GM21381 (cell line): ENCODE results near the gene RPS27.
"Not testable (repeated sequence)": the region's sequence is repeated elsewhere in the genome, so short reads cannot be mapped to it uniquely, and the experiment has no call there.

Source experiments
- ATAC-seq: cut with Tn5 transposase; IDR thresholded peaks from one replicate; pipeline ENCODE4 v1.9.1; 2021; ENCODE audit warnings: mild to moderate bottlenecking, moderate library complexity; ENCODE audit not compliant: unreplicated experiment

The RPS27 gene

DNA sequence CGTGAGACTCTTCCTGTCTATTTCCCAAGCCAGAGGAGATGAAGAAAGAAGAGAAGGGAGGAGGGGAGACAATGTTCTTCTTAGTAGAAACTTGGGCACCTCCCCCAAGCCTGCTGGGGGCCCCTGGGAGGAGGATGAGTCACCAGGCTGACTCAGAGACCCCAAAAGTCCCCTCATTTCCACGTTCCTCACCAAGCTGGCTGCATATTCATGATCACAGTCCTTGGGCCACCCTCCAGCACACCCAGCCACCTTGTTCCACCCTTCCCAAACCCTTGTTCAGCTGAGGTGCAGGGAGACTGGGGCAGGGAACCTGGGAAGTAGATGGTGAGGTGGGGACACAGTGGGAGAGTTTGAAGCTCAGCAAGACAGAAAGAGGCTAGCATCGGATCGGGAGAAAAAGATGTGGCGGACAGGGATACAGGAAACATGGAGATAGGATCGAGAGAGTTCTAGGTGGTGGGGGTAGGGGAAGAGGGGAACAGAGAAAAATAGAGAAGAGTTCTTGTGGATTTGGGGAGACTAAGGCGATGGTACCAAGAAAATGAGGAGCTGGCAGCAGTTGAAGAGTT, 5.1 kb upstream of the RPS27 start:
- ATAC-seq = no peak

- no peak for ATAC-seq
These were observed 4.4 kb upstream of the RPS27 start, which contains the start of gene RAB13 for GRCh38 chr1:153985941-153986761. Gene RAB13, minus strand, starts transcription at chr1:153986339. Its CDS starts 103 bp downstream, at chr1:153986236.

- no peak for ATAC-seq
These were observed 2.9 kb upstream of the RPS27 start for GRCh38 chr1:153987621-153988020.

- ATAC-seq = no peak
These were observed 629 bp downstream of the RPS27 start for GRCh38 chr1:153991151-153991630.

DNA sequence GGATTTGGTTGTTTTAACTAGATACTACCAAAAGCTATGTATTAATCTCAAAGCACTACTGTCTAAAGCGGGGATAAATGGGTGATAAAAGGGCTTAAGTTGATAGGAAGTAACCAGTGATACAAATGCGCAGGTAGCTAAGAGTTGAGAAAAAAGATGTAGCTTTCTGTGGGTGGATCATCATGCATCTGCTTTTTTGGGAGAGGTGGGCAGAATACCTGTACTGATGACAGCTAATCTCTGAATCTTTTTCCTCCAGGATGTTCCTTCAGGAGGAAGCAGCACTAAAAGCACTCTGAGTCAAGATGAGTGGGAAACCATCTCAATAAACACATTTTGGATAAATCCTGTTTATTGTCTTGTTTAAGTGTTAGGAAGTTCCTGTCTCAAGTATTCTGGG, 1.2 kb downstream of the RPS27 start:
- no peak for ATAC-seq

- ATAC-seq = no peak
These were observed 4.6 kb downstream of the RPS27 start for GRCh38 chr1:153995202-153995601.

DNA sequence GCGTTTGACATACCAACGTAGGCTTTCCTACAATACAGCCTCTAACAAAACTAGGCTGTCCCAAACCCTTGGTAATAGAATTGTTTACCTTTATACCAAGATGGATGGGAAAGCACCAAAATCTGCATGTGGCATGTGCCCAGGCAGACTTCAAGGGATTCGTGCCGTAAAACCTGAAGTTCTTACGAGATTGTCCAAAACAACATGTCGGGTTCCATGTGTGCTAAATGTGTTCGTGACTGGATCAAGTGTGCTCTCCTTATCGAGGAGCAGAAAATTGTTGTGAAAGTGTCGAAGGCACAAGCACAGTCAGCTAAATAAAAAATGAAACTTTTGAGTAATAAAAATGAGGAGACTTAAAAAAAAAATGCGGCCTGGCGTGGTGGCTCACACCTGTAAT, 5.1 kb downstream of the RPS27 start:
- no peak for ATAC-seq

- not testable (repeated sequence) for ATAC-seq
These were observed 6.3 kb downstream of the RPS27 start for GRCh38 chr1:153996882-153997281.

GRCh38 chr1:154000420-154000819, 9.9 kb downstream of the RPS27 start:
- ATAC-seq = no peak

- no peak for ATAC-seq
These were observed 15.6 kb downstream of the RPS27 start for GRCh38 chr1:154006136-154006535.

- no peak for ATAC-seq
These were observed 21.6 kb downstream of the RPS27 start for GRCh38 chr1:154012129-154012528.

DNA sequence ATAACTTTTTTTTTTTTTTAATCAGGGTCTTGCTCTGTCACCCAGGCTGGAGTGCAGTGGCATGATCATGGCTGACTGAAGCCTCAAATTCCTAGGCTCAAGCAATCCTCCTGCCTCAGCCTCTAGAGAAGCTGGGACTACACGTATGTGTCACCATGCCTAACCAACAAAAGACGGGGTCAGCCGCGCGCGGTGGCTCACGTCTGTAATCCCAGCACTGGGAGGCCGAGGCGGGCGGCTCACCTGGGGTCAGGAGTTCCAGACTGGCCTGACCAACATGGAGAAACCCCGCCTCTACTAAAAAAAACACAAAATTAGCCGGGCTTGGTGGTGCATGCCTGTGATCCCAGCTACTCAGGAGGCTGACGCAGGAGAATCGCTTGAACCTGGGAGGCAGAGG, 22.0 kb downstream of the RPS27 start:
- not testable (repeated sequence) for ATAC-seq

GRCh38 chr1:154014154-154014907, 23.8 kb downstream of the RPS27 start:
- no peak for ATAC-seq

GRCh38 chr1:154019269-154019668, 28.7 kb downstream of the RPS27 start:
- ATAC-seq = no peak

DNA sequence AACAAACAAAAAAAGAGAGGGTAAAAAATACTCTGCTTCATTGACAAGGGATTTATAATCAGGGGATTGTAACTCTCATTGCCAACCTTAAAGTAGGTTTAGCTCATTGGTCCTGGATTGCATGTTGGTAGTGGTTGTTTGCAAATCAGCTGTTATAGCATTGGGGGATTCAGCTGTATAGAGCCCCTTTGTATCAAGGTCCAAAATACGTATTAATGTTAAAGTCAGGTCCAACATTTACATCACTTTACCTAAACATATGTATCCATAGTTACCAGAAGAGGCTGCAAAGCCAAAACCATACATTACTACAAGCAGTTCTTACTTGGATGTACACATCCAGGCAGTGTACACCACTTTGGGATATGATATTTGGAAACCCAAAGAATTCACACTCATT, 29.4 kb downstream of the RPS27 start:
- ATAC-seq = no peak

- ATAC-seq = not testable (repeated sequence)
These were observed 43.1 kb downstream of the RPS27 start for GRCh38 chr1:154033697-154034096.
